NB4 (cell line): ENCODE results near the gene CHST11.

Source experiments
- DNase-seq: peaks from one replicate; pipeline ENCODE4 v3.0.0; 2010; ENCODE audit warnings: low read depth
- H3K4me3 ChIP-seq: one replicate; pipeline ENCODE4 v1.5.1; 2011; ENCODE audit warnings: mild to moderate bottlenecking, low read depth, low read length, moderate library complexity
- MYC ChIP-seq: IDR thresholded peaks from 2 replicates; pipeline ENCODE4 v1.6.1; 2011; ENCODE audit warnings: low read depth, low read length
- POLR2A ChIP-seq: IDR thresholded peaks from 2 replicates; pipeline ENCODE4 v1.6.1; 2011; ENCODE audit warnings: mild to moderate bottlenecking; ENCODE audit not compliant: insufficient read length; ENCODE audit errors: extremely low read depth
- TF ChIP-seq, protein P1 (sequence below): IDR thresholded peaks from one replicate; pipeline ENCODE4 v1.5.1; 2012; ENCODE audit warnings: low read depth, low read length
- TF ChIP-seq, protein P2 (sequence below): IDR thresholded peaks from 2 replicates; pipeline ENCODE4 v1.6.1; 2011; ENCODE audit warnings: low read depth, low read length

The CHST11 gene

DNA sequence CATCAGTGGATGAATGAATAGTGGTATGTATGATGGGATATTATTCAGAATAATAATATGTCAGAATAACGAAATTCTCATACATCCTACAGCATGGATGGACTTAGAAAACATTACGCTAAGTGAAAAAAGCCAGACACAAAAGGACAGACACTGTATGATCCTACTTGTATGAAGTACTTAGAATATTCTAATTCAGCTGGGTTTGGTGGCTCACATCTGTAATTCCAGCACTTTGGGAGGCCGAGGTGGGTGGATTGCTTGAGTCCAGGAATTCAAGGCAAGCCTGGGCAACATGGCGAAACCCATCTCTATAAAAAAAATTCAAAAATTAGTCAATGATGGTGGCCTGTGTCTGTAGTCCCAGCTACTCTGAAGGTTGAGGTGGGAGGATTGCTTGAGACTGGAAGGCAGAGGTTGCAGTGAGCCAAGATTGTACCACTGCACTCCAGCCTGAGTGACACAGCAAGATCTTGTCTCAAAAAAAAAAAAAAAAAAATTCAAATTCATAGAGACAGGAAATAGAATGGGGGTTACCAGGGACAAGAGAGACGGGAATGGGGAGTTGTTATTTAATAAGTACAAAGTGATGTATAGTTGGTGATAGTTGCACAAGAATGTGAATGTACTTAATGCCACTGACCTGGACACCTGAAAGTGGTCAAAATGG lies 132.3 kb downstream of the CHST11 start:
- DNase-seq, result no peak
- H3K4me3 ChIP-seq, result no peak overlapping the region
- TF ChIP-seq, protein P1, sequence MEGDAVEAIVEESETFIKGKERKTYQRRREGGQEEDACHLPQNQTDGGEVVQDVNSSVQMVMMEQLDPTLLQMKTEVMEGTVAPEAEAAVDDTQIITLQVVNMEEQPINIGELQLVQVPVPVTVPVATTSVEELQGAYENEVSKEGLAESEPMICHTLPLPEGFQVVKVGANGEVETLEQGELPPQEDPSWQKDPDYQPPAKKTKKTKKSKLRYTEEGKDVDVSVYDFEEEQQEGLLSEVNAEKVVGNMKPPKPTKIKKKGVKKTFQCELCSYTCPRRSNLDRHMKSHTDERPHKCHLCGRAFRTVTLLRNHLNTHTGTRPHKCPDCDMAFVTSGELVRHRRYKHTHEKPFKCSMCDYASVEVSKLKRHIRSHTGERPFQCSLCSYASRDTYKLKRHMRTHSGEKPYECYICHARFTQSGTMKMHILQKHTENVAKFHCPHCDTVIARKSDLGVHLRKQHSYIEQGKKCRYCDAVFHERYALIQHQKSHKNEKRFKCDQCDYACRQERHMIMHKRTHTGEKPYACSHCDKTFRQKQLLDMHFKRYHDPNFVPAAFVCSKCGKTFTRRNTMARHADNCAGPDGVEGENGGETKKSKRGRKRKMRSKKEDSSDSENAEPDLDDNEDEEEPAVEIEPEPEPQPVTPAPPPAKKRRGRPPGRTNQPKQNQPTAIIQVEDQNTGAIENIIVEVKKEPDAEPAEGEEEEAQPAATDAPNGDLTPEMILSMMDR, result no peak

DNA sequence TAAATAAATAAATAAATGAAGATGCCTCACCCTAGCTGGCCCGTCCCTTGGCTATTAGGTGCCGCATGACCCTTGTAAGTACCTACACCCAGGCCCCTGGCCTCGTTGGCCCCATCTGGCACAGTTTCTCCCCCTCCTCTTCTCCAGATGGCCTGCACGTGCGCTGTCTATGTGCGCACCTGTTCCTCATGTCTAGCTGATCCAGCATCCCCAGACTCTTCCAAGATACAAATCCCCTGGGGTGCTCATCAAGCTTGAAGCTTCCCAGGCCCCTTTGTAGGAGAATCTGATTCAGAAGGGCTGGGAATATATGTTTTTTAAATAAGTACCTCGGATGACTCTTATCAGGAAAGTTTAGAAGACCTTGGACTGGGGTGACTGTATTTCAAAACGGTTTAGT lies 133.3 kb downstream of the CHST11 start:
- no peak overlapping the region for H3K4me3 ChIP-seq
- TF ChIP-seq, protein P2, sequence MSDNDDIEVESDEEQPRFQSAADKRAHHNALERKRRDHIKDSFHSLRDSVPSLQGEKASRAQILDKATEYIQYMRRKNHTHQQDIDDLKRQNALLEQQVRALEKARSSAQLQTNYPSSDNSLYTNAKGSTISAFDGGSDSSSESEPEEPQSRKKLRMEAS, result no peak
- TF ChIP-seq POLR2A (no peak), MYC (no peak)
- TF ChIP-seq, protein P1, result no peak
- DNase-seq, result no peak

DNA sequence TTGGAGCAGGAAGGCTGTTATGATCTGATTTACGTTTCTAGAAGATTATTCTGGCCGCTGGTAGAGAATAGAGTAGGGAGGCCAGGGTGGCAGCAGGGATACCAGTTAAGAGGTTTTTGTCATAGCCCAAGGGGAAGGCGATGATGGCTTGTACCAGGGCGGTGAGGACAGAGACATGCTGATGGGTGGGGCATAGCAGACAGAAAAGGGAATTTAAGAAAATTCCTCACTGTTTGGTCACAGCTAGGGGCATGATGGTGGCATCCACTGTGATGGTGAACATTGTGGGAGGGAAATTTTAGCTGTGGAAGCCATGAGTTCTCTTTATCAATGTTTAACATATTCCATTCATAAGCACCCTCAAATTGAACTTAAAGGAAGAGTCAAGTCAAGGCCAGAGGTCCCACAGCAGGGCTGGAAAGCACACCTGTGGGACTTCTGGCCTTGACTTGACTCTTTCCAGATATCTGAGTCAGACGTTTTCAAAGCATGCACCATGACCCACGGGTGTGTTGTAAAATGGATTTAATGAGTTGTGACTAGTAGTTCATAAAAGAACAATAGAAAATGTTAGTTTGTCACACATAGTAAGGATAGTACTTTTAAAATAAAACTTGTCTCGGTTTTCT lies 134.6 kb downstream of the CHST11 start:
- no peak overlapping the region for H3K4me3 ChIP-seq
- TF ChIP-seq, protein P2, result no peak
- TF ChIP-seq POLR2A, result no peak
- no peak for TF ChIP-seq MYC
- TF ChIP-seq, protein P1, result no peak
- no peak for DNase-seq

DNA sequence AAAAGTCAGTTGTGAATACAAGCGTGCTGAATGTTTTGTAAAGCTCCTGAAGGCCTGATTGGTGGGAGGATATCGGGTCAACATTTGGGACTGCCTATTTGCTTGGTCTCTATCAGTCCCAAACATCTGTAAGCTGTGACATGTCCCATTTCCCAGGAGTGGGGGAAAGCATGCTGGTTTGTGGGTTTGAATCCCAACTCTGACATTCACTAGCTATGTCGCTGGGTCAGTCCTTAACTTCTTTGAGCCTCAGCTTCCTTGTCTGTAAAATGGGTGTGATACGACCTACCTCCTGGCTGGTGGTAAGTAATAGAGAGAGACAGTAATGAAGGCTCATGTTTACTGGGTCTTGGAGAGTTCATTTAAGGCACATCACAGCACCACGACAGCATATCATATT lies 136.7 kb downstream of the CHST11 start:
- no peak for DNase-seq
- H3K4me3 ChIP-seq, result no peak overlapping the region
- TF ChIP-seq POLR2A (no peak), MYC (no peak)
- TF ChIP-seq, protein P2, result no peak
- TF ChIP-seq, protein P1, result no peak

DNA sequence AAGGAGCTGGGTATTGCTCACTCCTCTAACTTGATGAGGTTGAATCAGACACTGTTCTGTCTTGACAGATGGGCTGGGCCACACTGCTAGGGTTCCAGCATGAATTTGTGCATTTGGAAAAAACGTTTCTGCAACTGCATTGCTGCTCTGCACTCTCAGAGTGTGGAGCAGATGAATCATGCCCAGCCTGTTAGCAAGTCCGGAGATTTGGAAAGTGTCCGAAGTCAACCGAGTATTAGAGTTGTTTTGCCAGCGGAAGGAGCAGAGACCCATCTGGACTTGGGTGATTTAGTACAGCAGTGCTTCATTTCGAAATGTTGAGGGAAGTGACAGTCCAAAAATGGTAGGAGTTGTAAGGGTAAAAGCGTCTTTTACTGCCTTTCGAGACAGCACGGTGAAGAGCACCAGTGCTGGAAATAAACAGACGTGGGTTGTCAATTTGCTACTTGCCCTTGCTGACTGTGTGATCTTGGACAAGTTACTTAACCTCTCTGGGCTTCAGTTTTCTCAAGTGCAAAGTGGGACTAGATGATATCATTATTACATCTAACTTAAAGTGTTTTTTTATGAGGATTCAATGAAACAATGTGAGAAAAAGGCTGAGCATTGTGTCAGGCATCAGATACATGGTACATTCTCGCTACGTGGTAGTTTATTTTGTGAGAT lies 139.5 kb downstream of the CHST11 start:
- TF ChIP-seq MYC (no peak), POLR2A (no peak)
- TF ChIP-seq, protein P1, result no peak
- TF ChIP-seq, protein P2, result no peak
- DNase-seq, result peak; percentile 89
- H3K4me3 ChIP-seq, result no peak overlapping the region
